Right lobe of liver (tissue), 6 donors: ENCODE results near the gene CEP19. TPM values are rescaled to one million over a fixed set of nuclear protein-coding genes. Genes with fewer than 3 reads are reported as not detected.

Source experiments
- ATAC-seq, 4 donors: fragments of 200-7000 bp; cut with Tn5 transposase; one replicate each; pipeline ENCODE4 v1.9.1; 2020; ENCODE audit warnings: mild to moderate bottlenecking in 4 of 4, moderate library complexity in 4 of 4
- DNase-seq, 3 donors: peaks; one replicate each; pipeline ENCODE4 v3.0.0-alpha.2; 2020
- H3K27ac ChIP-seq, 3 donors: fragments of 200-600 bp; one replicate each; pipeline ENCODE4 v1.8.0; 2022
- H3K27me3 ChIP-seq, 2 donors: fragments of 200-600 bp; one replicate each; pipeline ENCODE4 v1.8.0; 2022
- H3K36me3 ChIP-seq, 4 donors: fragments of 200-600 bp; sonication (generic) in 1 of 4; one replicate each; pipeline versions ENCODE4 v1.5.1 to v1.8.0; 2017 to 2022; ENCODE audit warnings: control low read depth in 1 of 4
- H3K4me1 ChIP-seq, 4 donors: fragments of 200-600 bp; sonication (generic) in 1 of 4; one replicate each; pipeline versions ENCODE4 v1.5.1 to v1.8.0; 2017 to 2022; ENCODE audit warnings: control low read depth in 1 of 4
- H3K4me3 ChIP-seq, 3 donors: fragments of 200-600 bp; one replicate each; pipeline ENCODE4 v1.8.0; 2022
- H3K9me3 ChIP-seq, 4 donors: fragments of 200-600 bp; sonication (generic) in 1 of 4; one replicate each; pipeline versions ENCODE4 v1.5.1 to v1.8.0; 2017 to 2022; ENCODE audit warnings: control low read depth in 1 of 4
- POLR2A ChIP-seq: fragments of 450-650 bp; IDR thresholded peaks from one replicate; pipeline ENCODE4 v1.6.1; 2017; ENCODE audit warnings: antibody characterized with exemption, mild to moderate bottlenecking
- WGBS: methylation state at CpG from one replicate; pipeline ENCODE4 v1.1.6; 2018; ENCODE audit warnings: low coverage, low lambda C conversion rate; ENCODE audit not compliant: insufficient coverage; ENCODE audit errors: missing lambda C conversion rate; 5-methylcytosine and 5-hydroxymethylcytosine counted together
- intact Hi-C, 2 donors: fragments of 100-400 bp; cut with DNase I; formaldehyde crosslinking; loops; one replicate each; pipeline versions ENCODE4 v1.11.2 to v1.14.1; 2022
- total RNA-seq, 6 experiments: library from RNA; depleted of rRNA in 2 of 6; stranded (reverse); fragments of >200 nt in 2 of 6; fragmentation: NEBNext Ultra II Directional in 3 of 6; extraction: Animal tissue kit (Norgen Biotek cat#: 25700) in 3 of 6; gene quantifications; one replicate each; pipeline versions ENCODE4 v1.1.0 to v1.2.4, GENCODE V29; 2016 to 2023
- TF ChIP-seq, protein P1 (sequence below), 4 donors: fragments of 200-600 bp in 3 of 4; fragments of 450-650 bp in 1 of 4; IDR thresholded peaks; one replicate each; pipeline versions ENCODE4 v1.5.1 to v1.8.0; 2016 to 2022; ENCODE audit warnings: antibody characterized with exemption in 4 of 4, mild to moderate bottlenecking in 2 of 4
- donor health status: DM: no; HTN: yes; CAD: no.
- donor health status: DM: no; HTN: no; CAD: no.
- donor health status: DM: no; HTN: no; CAD: no.
- donor health status: DM: no; HTN: yes; CAD: no.
- donor health status: DM: no; HTN: yes; CAD: no.

Gene CEP19
- total RNA-seq, 6 experiments from 2014 or later, result 0.37 to 0.99 (median 0.51) TPM

DNA sequence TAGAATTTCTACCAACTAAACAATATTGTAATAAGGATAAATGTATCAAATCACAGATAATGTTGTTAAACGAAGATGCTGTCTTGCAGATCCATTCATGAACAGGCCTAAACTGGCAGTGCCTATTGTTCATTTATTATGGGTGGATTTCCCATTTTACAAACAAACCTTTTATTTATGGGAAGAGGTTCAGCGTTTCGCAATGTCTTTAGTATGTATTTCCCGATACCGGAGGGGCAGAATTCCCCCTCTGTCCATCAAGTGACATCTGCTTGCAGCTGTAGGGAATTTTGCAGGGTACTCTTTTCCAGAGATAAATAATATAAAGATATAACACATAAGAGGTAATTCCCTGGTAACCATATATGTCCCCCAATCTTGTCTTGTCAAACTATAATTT is 5.7 kb downstream of the CEP19 start:
- intact Hi-C loops, result no loop called here
- TF ChIP-seq, protein P1, sequence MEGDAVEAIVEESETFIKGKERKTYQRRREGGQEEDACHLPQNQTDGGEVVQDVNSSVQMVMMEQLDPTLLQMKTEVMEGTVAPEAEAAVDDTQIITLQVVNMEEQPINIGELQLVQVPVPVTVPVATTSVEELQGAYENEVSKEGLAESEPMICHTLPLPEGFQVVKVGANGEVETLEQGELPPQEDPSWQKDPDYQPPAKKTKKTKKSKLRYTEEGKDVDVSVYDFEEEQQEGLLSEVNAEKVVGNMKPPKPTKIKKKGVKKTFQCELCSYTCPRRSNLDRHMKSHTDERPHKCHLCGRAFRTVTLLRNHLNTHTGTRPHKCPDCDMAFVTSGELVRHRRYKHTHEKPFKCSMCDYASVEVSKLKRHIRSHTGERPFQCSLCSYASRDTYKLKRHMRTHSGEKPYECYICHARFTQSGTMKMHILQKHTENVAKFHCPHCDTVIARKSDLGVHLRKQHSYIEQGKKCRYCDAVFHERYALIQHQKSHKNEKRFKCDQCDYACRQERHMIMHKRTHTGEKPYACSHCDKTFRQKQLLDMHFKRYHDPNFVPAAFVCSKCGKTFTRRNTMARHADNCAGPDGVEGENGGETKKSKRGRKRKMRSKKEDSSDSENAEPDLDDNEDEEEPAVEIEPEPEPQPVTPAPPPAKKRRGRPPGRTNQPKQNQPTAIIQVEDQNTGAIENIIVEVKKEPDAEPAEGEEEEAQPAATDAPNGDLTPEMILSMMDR (IDR thresholded peaks at IDR 0.05), result no peak
- TF ChIP-seq POLR2A, result no peak
- DNase-seq (no peak), ATAC-seq (no peak)
- Histone ChIP-seq H3K27ac (no peak overlapping the region), H3K27me3 (no peaks in the 10 kb centered on the region), H3K36me3 (no peaks in the 10 kb centered on the region), H3K4me3 (no peak overlapping the region), H3K4me1 (peaks cover 0 to 3% (median 0%) of the 10 kb centered on the region in 4 donors), H3K9me3 (no peaks in the 10 kb centered on the region)
- 62% methylated on average over 5 of the region's 5 CpGs for whole genome bisulfite sequencing

DNA sequence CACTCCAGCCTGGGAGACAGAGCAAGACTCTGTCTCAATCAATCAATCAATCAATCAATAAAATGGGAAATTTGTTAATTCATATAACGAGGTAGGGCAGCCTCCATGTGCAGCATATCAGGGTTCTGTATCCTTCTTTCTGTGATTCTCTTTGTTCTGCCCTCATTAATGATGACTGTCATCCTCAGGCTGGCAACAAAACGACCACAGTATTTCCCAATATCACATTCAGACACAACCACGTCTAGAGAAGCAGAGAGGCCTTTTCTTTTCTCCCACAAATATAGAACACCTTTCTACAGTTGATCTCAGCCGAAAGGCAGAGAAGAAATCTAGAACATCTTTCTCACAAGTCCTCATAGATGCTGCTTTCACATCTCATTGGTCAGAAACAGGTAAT is 11.2 kb downstream of the CEP19 start:
- no peaks in the 10 kb centered on the region for H3K4me1 ChIP-seq
- intact Hi-C loops, result no loop called here
- no peaks in the 10 kb centered on the region for H3K9me3 ChIP-seq
- no peak overlapping the region for H3K27ac ChIP-seq
- H3K27me3 ChIP-seq, result no peaks in the 10 kb centered on the region
- ATAC-seq, result no peak
- H3K36me3 ChIP-seq, result no peaks in the 10 kb centered on the region
- no peak for DNase-seq
- WGBS, result 43% methylated on average over 4 of the region's 4 CpGs
- no peak overlapping the region for H3K4me3 ChIP-seq
- TF ChIP-seq, protein P1 (IDR thresholded peaks at IDR 0.05), result no peak
- no peak for TF ChIP-seq POLR2A

- Histone ChIP-seq H3K27me3 (no peaks in the 10 kb centered on the region), H3K9me3 (no peaks in the 10 kb centered on the region), H3K4me3 (no peak overlapping the region), H3K36me3 (no peaks in the 10 kb centered on the region), H3K27ac (no peak overlapping the region), H3K4me1 (no peaks in the 10 kb centered on the region)
- ATAC-seq (no peak), DNase-seq (no peak)
- no peak for TF ChIP-seq POLR2A
- TF ChIP-seq, protein P1 (IDR thresholded peaks at IDR 0.05), result no peak
- intact Hi-C loops, result no loop called here
- 82% methylated on average over 6 of the region's 7 CpGs for WGBS
Measured at GRCh38 chr3:196699749-196700148, 12.3 kb downstream of the CEP19 start.

DNA sequence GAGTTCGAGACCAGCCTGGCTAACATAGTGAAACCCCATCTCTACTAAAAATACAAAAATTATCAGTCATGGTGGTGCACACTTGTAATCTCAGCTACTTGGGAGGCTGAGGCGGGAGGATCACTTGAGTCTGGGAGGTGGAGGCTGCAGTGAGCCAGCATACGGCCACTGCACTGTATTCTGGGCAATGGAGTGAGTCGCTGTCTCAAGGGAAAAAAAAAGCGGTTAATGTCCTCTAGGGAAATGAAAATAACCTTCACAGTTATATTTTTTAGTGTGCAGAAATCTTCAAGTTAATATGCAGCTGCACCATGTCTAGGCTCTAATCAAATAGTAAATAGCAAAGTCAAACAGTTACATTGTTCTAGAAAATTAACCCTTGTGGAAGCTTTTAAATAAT is 14.8 kb downstream of the CEP19 start:
- Histone ChIP-seq H3K27me3 (no peaks in the 10 kb centered on the region), H3K27ac (no peak overlapping the region), H3K36me3 (no peaks in the 10 kb centered on the region), H3K9me3 (no peaks in the 10 kb centered on the region), H3K4me1 (no peaks in the 10 kb centered on the region), H3K4me3 (no peak overlapping the region)
- ATAC-seq (no peak), DNase-seq (no peak)
- intact Hi-C loops, result no loop called here
- 76% methylated on average over 4 of the region's 5 CpGs for WGBS
- TF ChIP-seq POLR2A, result no peak
- TF ChIP-seq, protein P1 (IDR thresholded peaks at IDR 0.05), result no peak

DNA sequence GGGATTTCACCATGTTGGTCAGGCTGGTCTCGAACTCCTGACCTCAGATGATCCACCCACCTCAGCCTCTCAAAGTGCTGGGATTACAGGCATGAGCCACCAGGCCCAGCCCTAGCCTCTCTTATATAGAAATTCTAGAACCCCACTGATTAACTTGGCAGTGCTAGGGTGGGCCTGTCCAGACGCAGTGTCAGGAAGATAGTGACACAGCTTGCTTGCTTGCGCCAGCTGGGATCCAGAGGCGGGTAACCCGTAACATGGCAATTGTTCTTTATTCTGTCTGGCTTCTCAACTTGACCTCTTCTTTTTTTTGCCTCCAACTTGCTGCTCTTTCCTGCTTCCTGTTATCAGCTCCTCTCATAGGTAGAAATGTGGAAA is 16.2 kb downstream of the CEP19 start:
- DNase-seq, result no peak
- H3K4me1 ChIP-seq, result no peaks in the 10 kb centered on the region
- WGBS, result 80% methylated on average over 2 of the region's 5 CpGs
- intact Hi-C loops, result no loop called here
- H3K4me3 ChIP-seq, result no peak overlapping the region
- no peak overlapping the region for H3K27ac ChIP-seq
- H3K9me3 ChIP-seq, result no peaks in the 10 kb centered on the region
- no peak for ATAC-seq
- no peaks in the 10 kb centered on the region for H3K27me3 ChIP-seq
- no peak for TF ChIP-seq POLR2A
- TF ChIP-seq, protein P1 (IDR thresholded peaks at IDR 0.05), result no peak
- no peaks in the 10 kb centered on the region for H3K36me3 ChIP-seq
